Esophagus squamous epithelium (tissue), 5 donors: ENCODE data around the gene TSPAN14. TPM values are rescaled to one million over a fixed set of nuclear protein-coding genes. Genes with fewer than 3 reads are reported as not detected.

Experiments used
- DNase-seq: peaks from one replicate; lab custom pipeline; 2025; lab: John Stamatoyannopoulos, UW
- H3K27ac ChIP-seq, 4 donors: fragments of 200-600 bp; sonication (generic); one replicate each; pipeline ENCODE4 v1.5.1; 2016 to 2019; ENCODE audit warnings: mild to moderate bottlenecking in 1 of 4
- H3K27me3 ChIP-seq, 4 donors: fragments of 200-600 bp; sonication (generic); 1 replicate in 3 of 4; 2 replicates in 1 of 4; pipeline versions ENCODE4 v1.5.1 to v1.6.0; 2017 to 2021; ENCODE audit warnings: antibody characterized with exemption in 1 of 4
- H3K36me3 ChIP-seq, 3 donors: fragments of 200-600 bp; sonication (generic); one replicate each; pipeline ENCODE4 v1.5.1; 2016 to 2019
- H3K4me1 ChIP-seq, 3 donors: fragments of 200-600 bp; sonication (generic); one replicate each; pipeline ENCODE4 v1.5.1; 2017 to 2019
- H3K4me3 ChIP-seq, 4 donors: fragments of 200-600 bp; sonication (generic); 1 replicate in 3 of 4; 2 replicates in 1 of 4; pipeline ENCODE4 v1.5.1; 2016 to 2019; ENCODE audit warnings: mild to moderate bottlenecking in 2 of 4, moderate library complexity in 1 of 4
- H3K9me3 ChIP-seq, 3 donors: fragments of 200-600 bp; sonication (generic); one replicate each; pipeline ENCODE4 v1.5.1; 2016 to 2019
- POLR2A ChIP-seq, 4 donors: fragments of 450-650 bp; IDR thresholded peaks; one replicate each; pipeline ENCODE4 v1.6.1; 2017; ENCODE audit warnings: antibody characterized with exemption in 4 of 4, mild to moderate bottlenecking in 4 of 4, moderate library complexity in 3 of 4
- WGBS, 2 donors: methylation state at CpG; one replicate each; pipeline ENCODE4 v1.1.5; 2018; 5-methylcytosine and 5-hydroxymethylcytosine counted together
- intact Hi-C: fragments of 100-400 bp; cut with DNase I; formaldehyde crosslinking; loops from one replicate; pipeline ENCODE4 v1.15.0; 2022
- total RNA-seq, 4 donors: library from RNA; depleted of rRNA; stranded (reverse); fragments of >200 nt; gene quantifications; one replicate each; pipeline ENCODE4 v1.1.0, GENCODE V29; 2016
- TF ChIP-seq, protein P1 (sequence below), 6 experiments: fragments of 450-650 bp in 4 of 6; fragments of 200-600 bp in 2 of 6; sonication (generic) in 2 of 6; IDR thresholded peaks; one replicate each; pipeline ENCODE4 v1.5.1; 2016 to 2019; ENCODE audit warnings: antibody characterized with exemption in 6 of 6, mild to moderate bottlenecking in 4 of 6, moderate library complexity in 4 of 6
- donor health status: DM: yes; HTN: yes; CAD: no.

The TSPAN14 gene
- total RNA-seq, 4 donors from 2014 or later, result 66.4 to 118 (median 89.8) TPM

DNA sequence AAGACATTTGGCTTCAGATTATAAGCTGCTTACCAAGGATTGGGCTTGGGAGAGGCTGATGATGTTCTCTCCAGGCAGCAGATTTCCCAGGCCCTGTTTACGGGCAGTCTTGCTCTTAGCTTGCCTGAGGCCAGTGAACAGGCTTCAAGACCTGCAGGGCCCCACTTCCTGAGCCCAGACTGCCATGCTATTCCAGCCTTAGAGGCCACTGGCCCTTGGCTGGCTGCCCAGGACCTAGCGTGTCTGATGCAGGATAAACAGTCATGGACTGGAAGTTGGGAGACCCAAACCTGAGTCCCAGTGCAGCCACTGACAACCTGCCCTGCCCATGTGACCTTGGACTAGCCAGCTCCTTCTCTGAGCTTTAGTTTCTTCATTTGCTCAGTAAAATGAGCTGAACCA is 42.8 kb upstream of the TSPAN14 start:
- no peak overlapping the region for H3K4me3 ChIP-seq
- DNase-seq, result no peak
- H3K27me3 ChIP-seq, result no peaks in the 10 kb centered on the region
- TF ChIP-seq, protein P1, sequence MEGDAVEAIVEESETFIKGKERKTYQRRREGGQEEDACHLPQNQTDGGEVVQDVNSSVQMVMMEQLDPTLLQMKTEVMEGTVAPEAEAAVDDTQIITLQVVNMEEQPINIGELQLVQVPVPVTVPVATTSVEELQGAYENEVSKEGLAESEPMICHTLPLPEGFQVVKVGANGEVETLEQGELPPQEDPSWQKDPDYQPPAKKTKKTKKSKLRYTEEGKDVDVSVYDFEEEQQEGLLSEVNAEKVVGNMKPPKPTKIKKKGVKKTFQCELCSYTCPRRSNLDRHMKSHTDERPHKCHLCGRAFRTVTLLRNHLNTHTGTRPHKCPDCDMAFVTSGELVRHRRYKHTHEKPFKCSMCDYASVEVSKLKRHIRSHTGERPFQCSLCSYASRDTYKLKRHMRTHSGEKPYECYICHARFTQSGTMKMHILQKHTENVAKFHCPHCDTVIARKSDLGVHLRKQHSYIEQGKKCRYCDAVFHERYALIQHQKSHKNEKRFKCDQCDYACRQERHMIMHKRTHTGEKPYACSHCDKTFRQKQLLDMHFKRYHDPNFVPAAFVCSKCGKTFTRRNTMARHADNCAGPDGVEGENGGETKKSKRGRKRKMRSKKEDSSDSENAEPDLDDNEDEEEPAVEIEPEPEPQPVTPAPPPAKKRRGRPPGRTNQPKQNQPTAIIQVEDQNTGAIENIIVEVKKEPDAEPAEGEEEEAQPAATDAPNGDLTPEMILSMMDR (IDR thresholded peaks at IDR 0.05), result no peak
- TF ChIP-seq POLR2A (IDR thresholded peaks at IDR 0.05), result no peak
- H3K4me1 ChIP-seq, result peaks cover 62 to 94% (median 72%) of the 10 kb centered on the region in 3 donors
- WGBS, 2 donors, result 50% methylated on average over 1 of the region's 2 CpGs; no CpG with 5 or more reads in 1 of the 2 donors
- peak overlapping the region; percentile 80 to 90 (median 84) for H3K27ac ChIP-seq
- intact Hi-C loops, result no loop called here
- H3K36me3 ChIP-seq, result no peaks in the 10 kb centered on the region
- H3K9me3 ChIP-seq, result no peaks in the 10 kb centered on the region

GRCh38 chr10:80411681-80412220 is 42.4 kb upstream of the TSPAN14 start:
- 56 to 57% methylated on average over 1 of the region's 1 CpG for WGBS, 2 donors
- TF ChIP-seq POLR2A (IDR thresholded peaks at IDR 0.05), result peak in 1 of 4 donors; percentile 14
- TF ChIP-seq, protein P1 (IDR thresholded peaks at IDR 0.05), result no peak
- H3K4me1 ChIP-seq, result peaks cover 65 to 97% (median 77%) of the 10 kb centered on the region in 3 donors
- intact Hi-C loops, result no loop called here
- no peaks in the 10 kb centered on the region for H3K27me3 ChIP-seq
- H3K4me3 ChIP-seq, result no peak overlapping the region
- H3K27ac ChIP-seq, result peak overlapping the region; percentile 80 to 90 (median 84)
- H3K36me3 ChIP-seq, result no peaks in the 10 kb centered on the region
- no peaks in the 10 kb centered on the region for H3K9me3 ChIP-seq
- DNase-seq, result no peak

GRCh38 chr10:80412486-80412885 is 41.6 kb upstream of the TSPAN14 start:
- peaks cover 67 to 100% (median 76%) of the 10 kb centered on the region in 3 donors for H3K4me1 ChIP-seq
- peak overlapping the region; percentile 80 to 90 (median 84) for H3K27ac ChIP-seq
- WGBS, 2 donors, result 55 to 56% methylated on average over 5 of the region's 5 CpGs
- no peaks in the 10 kb centered on the region for H3K9me3 ChIP-seq
- no peaks in the 10 kb centered on the region for H3K27me3 ChIP-seq
- H3K4me3 ChIP-seq, result no peak overlapping the region
- no peak for DNase-seq
- TF ChIP-seq, protein P1 (IDR thresholded peaks at IDR 0.05), result no peak
- TF ChIP-seq POLR2A (IDR thresholded peaks at IDR 0.05), result no peak
- intact Hi-C loops, result no loop called here
- no peaks in the 10 kb centered on the region for H3K36me3 ChIP-seq

DNA sequence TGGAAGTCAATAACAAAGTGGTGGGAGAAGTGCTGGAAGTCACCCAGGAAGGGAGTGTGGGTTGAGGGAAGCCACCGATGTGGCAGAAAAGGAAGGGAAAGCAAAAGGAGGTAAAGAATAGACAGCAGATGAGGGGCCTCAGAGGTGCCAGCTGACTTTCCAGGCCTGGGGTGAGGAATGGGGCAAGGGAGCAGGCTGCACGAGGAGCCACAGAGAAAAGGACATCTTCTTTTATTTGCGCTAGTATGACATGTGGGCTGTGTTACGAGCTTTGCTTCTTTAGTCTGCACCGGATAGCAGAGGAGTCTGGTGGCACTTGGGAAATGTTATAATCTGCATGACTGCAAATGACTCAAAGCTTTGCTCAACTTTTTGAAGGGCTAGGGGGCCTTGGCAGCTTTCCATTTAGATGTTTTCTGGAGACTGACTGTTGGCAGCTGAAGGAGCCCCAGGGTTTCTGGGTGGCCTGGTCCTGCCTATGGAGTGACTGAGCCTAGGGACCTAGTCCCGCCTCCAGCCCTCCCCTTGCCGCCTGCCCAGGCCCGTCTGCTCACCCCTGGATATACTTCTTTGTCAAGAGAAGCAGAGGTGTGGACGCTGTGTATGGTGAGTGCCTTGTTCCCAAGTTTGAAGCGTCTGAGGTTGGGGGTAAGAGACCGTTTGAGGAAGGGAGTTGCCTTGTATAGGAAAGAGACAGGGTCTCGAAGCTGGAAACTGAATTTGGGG is 40.7 kb upstream of the TSPAN14 start:
- Histone ChIP-seq H3K27ac (peak overlapping the region; percentile 80 to 90 (median 84)), H3K36me3 (no peaks in the 10 kb centered on the region), H3K4me1 (peaks cover 63 to 100% (median 72%) of the 10 kb centered on the region in 3 donors), H3K27me3 (no peaks in the 10 kb centered on the region), H3K9me3 (no peaks in the 10 kb centered on the region), H3K4me3 (peak overlapping the region; percentile 18 to 55 (median 36))
- no peak for DNase-seq
- TF ChIP-seq POLR2A (IDR thresholded peaks at IDR 0.05), result peak in 1 of 4 donors; percentile 36
- TF ChIP-seq, protein P1 (IDR thresholded peaks at IDR 0.05), result no peak
- 33 to 38% methylated on average over 8 to 12 of the region's 12 CpGs for WGBS, 2 donors
- intact Hi-C loops, result no loop called here
